Measurements from ENCODE around the gene HS2ST1.

Gene HS2ST1

GRCh38 chr1:87108814-87109411 is 194.5 kb downstream of the HS2ST1 start:
- DNase-seq (ENCODE audit: low read depth in 2 of 2): no peak

- DNase-seq (ENCODE audit: low read depth in 2 of 2): no peak
Observed at GRCh38 chr1:87111659-87112371, 197.4 kb downstream of the HS2ST1 start.

DNA sequence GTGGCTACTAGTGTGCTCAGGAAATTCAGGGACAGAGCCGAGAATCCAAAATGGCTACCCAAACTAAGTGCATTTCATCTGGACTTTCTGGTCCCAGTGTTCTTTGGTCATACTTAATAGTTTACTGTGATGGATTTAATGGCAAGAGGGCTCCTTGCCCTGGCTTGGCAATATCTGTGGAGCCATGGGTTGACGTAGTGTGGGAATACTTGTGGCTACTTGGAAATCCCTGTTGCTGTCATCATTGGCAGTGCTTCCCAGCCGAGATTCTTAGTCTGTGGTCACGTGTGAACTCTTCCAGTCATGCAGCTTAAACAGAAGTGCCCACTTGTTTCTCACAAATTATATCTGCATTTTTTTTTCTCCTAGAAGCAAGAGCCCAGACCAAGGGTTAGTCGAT is 198.9 kb downstream of the HS2ST1 start:
- no peak for DNase-seq (ENCODE audit: low read depth in 2 of 2)

GRCh38 chr1:87115317-87115890 is 201.0 kb downstream of the HS2ST1 start:
- no peak for DNase-seq (ENCODE audit: low read depth in 2 of 2)

GRCh38 chr1:87115891-87116290 is 201.5 kb downstream of the HS2ST1 start:
- no peak for DNase-seq (ENCODE audit: low read depth in 2 of 2)

DNA sequence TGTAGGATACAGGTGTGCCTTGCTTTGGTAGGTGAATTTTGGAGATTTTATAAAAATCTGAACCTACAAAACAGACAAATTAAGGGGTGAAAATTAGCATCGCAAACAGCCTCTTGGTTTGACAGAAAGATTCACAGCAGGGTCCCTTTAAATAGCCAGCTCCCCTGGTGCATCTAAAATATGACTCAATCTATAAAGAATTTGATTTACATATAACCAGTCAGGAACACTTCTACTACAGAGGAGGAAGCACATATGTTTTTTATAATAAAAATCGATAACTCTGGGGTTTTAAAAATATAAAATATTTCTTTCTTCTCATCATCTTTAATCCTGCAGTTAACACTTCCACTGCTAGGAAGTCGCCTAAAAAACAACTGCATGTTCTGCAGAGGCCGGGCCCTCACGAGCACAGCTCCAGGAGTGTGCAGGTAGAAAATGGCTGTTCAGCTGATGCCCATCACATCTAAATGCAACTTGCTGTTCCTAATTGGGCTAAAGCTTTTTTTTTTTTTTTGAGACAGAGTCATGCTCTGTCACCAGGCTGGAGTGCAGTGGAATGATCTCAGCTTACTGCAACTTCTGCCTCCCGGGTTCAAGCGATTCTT is 203.4 kb downstream of the HS2ST1 start:
- no peak for DNase-seq (ENCODE audit: low read depth in 2 of 2)

- no peak for DNase-seq (ENCODE audit: low read depth in 2 of 2)
Observed at GRCh38 chr1:87119541-87120140, 205.2 kb downstream of the HS2ST1 start.

DNA sequence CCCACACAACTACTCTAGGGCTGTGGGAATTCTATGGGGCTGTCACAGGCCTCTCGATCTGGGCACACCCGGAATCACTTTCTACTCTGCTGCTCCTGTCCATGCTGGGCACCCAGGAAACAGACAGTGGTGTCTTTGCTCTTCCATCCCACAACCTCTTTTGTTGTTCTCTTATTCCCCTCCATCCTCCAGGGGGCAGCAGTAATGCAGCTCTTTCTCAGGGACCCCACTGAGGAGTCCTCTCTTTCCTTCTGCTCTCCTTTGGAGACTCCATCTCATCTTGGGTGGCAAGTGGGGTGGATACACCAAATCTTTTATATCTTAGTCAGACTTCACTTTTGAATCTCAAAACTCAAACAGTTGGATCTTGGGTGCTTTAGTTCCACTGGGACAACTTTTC is 206.3 kb downstream of the HS2ST1 start:
- DNase-seq (ENCODE audit: low read depth in 2 of 2): no peak

DNA sequence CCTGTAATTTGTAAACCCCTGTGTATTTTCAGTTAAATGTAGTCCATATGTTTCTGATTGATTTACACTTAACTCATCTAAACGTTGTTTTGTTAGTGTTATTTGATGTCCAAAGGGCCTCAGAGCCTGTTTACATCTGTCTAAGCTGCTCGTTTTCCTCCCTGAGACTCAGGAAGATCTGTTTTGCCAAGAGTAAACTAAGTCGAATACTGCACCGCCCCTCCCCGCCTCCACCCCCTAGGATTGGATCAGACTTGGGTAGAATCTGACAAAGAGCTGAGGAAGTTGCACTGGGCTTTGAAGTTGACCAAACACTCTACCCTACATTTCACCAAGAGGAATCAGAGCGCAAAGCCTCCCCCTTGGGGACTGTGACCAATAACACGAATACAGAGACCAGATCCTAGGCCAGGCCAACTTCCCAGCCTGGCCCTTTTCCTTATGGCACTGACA is 207.3 kb downstream of the HS2ST1 start:
- no peak for DNase-seq (ENCODE audit: low read depth in 2 of 2)

GRCh38 chr1:87122243-87122642 is 207.8 kb downstream of the HS2ST1 start:
- no peak for DNase-seq (ENCODE audit: low read depth in 2 of 2)

- DNase-seq (ENCODE audit: low read depth in 2 of 2): no peak
Observed at GRCh38 chr1:87123610-87124009, 209.2 kb downstream of the HS2ST1 start.

DNA sequence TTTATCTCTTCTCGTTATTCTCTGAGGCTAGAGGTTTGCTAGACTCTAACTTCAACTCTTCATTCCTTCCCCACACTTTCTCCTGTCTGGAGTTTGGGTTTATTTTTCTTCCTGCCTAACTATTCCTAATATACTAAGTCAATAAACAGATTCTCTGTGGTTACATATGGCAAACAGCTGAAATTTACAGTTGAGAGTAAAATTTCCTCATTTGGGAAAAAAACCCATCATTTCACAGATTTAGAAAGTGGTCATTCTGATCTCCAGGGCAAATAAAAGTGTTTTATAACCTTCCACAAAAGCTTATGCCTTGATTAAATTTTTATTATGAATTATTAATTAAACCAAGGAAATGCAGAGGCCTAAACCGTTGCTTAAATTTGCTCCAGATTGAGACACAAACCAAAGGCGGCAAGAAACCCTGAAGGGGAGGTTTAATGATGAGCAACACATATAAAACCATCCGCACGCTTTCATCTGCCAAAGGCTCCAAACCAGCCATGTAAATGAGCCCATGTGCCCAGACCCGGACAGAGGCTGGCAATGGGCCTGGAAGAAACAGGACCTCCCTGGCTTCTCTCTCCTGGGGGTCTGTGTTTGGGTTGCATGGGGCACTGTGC is 212.6 kb downstream of the HS2ST1 start:
- no peak for DNase-seq (ENCODE audit: low read depth in 2 of 2)

GRCh38 chr1:87127581-87127980 is 213.1 kb downstream of the HS2ST1 start:
- DNase-seq (ENCODE audit: low read depth in 2 of 2): no peak

- no peak for DNase-seq (ENCODE audit: low read depth in 2 of 2)
Observed at GRCh38 chr1:87129038-87129437, 214.6 kb downstream of the HS2ST1 start.

GRCh38 chr1:87129606-87130005 is 215.2 kb downstream of the HS2ST1 start:
- DNase-seq (ENCODE audit: low read depth in 2 of 2): no peak

DNA sequence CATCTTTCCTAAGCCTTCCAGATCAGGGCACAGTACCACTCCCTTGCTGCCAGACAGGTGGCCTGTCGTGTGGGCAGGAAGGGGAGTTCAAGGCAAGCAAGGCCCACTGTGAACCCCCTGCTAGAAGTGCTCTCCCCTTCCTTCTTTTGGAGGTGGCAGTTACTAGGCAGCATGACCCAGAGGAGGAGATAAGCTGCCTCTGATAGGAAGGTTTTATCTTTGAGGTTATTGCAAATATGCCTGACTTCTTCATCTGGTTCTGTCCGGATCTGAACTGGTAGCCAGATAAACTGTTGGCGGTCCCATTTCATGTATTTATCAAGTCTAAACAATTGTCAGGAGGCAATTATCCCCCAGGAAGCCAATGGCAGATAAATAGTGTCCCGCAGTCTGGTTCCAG is 216.0 kb downstream of the HS2ST1 start:
- no peak for DNase-seq (ENCODE audit: low read depth in 2 of 2)

DNA sequence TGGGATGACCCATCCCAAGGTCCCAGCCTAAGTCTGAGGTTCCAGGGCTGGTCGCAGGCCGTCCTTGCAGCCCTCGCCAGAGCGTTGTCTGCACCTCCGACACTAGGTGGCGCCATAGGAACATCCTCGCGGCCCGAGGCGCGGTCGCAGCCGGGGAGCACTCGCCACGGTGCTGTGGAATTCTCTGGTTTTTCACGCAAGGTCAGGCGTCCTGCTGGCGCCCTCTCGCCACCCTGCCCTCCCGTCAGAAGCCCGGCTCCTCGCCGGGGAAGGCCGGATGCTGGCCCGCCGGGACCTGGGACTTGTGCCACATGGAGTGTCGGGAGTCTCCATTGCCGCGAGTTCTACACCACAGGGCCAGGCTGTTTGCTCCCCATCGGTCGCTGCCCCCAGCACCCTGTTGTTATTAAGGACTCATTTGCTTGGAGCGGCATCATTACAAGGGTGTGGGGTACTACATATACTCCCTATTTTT is 217.4 kb downstream of the HS2ST1 start:
- DNase-seq (ENCODE audit: low read depth in 2 of 2): peak; percentile 68 to 72

DNA sequence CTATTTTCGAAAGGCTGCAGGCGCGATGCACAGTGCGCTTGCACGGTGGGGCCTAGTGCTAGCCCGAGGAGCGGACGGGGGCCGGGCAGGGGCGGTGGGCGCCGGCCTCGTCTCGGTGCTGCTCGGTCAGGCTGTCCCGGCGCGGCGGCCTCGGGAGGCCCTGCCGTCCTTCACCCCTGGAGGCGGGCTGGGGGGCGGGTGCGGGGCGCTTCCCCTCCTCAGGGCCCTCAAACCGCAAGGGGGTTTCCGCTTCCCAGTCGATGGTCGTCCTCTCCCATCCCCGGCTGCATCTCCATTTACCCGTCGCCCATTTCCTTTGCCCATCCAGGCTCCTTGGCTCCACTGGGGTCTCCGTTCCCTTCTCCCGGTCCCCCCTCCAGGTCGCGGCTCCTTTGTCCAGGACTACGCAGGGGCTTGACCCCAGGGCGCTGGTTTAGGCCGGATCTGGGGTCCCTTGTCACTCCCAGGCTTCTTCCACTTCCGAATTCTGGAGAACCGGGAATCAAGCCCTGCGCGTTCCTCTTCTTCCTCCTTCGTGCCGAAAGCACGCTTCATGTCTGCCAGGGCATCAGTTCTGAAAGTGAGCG is 217.9 kb downstream of the HS2ST1 start:
- no peak for DNase-seq (ENCODE audit: low read depth in 2 of 2)

GRCh38 chr1:87134061-87134460 is 219.6 kb downstream of the HS2ST1 start:
- no peak for DNase-seq (ENCODE audit: low read depth in 2 of 2)

DNA sequence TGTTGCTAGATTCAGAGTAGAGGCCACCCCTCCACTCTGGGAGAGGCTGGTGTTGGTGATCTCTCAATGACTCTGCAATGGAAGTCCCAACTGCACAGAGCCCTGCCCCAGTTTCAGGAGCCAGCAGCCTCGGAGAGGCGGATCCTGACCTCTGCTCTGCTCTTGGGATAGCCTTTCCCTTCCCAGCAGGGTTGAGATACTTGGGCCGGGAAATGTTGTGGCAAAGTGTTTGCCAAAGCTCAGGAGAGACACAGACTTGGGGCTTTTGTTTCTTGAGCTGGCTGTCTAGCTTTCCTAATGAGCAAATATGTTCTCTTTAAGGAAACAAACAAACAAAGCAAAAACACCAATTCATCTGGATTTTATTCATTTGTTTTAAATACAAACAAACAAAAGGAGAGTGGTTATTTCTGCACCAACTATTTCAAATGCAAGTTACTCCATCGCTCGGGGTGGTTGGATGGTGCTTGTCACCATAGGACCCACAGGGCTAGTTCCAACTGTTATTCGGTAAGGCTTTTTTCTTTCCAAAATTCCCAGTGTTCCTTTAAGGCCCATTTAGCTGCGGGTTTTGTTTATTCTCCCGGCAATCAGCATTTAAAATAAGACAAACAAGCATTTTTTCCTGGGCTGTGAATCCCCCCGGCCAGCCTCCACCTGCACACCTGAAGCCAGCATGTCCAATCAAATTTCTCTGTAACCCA is 220.3 kb downstream of the HS2ST1 start:
- no peak for DNase-seq (ENCODE audit: low read depth in 2 of 2)

DNA sequence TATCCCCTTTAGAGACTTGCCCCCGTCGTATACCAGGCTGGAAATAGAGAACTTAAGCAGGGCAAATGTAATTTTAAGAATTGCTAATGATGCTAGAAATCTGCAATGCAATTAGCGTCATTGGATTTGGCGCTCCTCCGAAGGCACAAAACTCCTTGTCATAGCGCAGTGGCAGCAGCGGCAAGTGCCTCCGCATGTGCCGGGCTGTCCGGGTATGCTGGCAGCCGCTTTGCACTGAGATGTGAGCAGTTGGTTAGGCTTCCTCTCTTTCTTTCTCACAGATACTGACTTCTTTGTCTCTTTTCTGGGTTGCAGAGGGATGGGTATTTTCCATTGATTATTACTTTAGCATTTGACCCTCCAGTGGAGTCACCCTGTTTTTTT is 220.9 kb downstream of the HS2ST1 start:
- no peak for DNase-seq (ENCODE audit: low read depth in 2 of 2)
